Measurements from ENCODE around the gene FAM219A. TPM values are rescaled to one million over a fixed set of nuclear protein-coding genes. Genes with fewer than 3 reads are reported as not detected.

The FAM219A gene
- total RNA-seq, 3 donors from 2014 or later: 8.2 to 9.2 (median 9.0) TPM

- no peaks in the 10 kb centered on the region for H3K36me3 ChIP-seq
- H3K27me3 ChIP-seq: no peaks in the 10 kb centered on the region
- H3K9me3 ChIP-seq: no peaks in the 10 kb centered on the region
- TF ChIP-seq CTCF (IDR thresholded peaks at IDR 0.05) (no peak), POLR2AphosphoS5 (IDR thresholded peaks at IDR 0.05) (no peak), POLR2A (IDR thresholded peaks at IDR 0.05) (no peak)
- H3K4me3 ChIP-seq: peak overlapping the region; percentile 66 to 78 (median 76)
- peak in 1 of 2 donors; percentile 38 for DNase-seq (ENCODE audit: low spot score in 2 of 2)
- intact Hi-C loops (cut with DNase I; ENCODE audit: low total_unique reads): no loop called here
- H3K27ac ChIP-seq: peak overlapping the region; percentile 80
- peaks cover 5 to 6% of the 10 kb centered on the region in 2 donors for H3K4me1 ChIP-seq
Observed at GRCh38 chr9:34377404-34377746, 81.0 kb downstream of the FAM219A start.

- no peaks in the 10 kb centered on the region for H3K27me3 ChIP-seq
- H3K4me3 ChIP-seq: peak within 1 kb of the TSS; percentile 66 to 78 (median 76)
- intact Hi-C loops (cut with DNase I; ENCODE audit: low total_unique reads): no loop called here
- no peaks in the 10 kb centered on the region for H3K36me3 ChIP-seq
- no peaks in the 10 kb centered on the region for H3K9me3 ChIP-seq
- TF ChIP-seq CTCF (IDR thresholded peaks at IDR 0.05) (peak in 1 of 3 donors; percentile 7), POLR2AphosphoS5 (IDR thresholded peaks at IDR 0.05) (peak in 2 of 3 donors; percentile 29 to 44), POLR2A (IDR thresholded peaks at IDR 0.05) (no peak)
- H3K27ac ChIP-seq: peak within 1 kb of the TSS; percentile 80
- DNase-seq (ENCODE audit: low spot score in 2 of 2): peak; percentile 90 to 91
- H3K4me1 ChIP-seq: peaks cover 5 to 6% of the 10 kb centered on the region in 2 donors
Observed at GRCh38 chr9:34376596-34377403, 81.6 kb downstream of the FAM219A start, which contains the start of gene MYORG. Gene MYORG, minus strand, starts transcription at chr9:34376898. Its CDS starts 3,955 bp downstream, at chr9:34372943.

GRCh38 chr9:34375901-34376595 is 82.3 kb downstream of the FAM219A start:
- DNase-seq (ENCODE audit: low spot score in 2 of 2): peak in 1 of 2 donors; percentile 52
- H3K4me1 ChIP-seq: peaks cover 5 to 6% of the 10 kb centered on the region in 2 donors
- intact Hi-C loops (cut with DNase I; ENCODE audit: low total_unique reads): no loop called here

GRCh38 chr9:34374905-34375552 is 83.3 kb downstream of the FAM219A start:
- Histone ChIP-seq H3K36me3 (no peaks in the 10 kb centered on the region), H3K27me3 (no peaks in the 10 kb centered on the region), H3K4me3 (no peak overlapping the region), H3K4me1 (peaks cover under 1 to 5% of the 10 kb centered on the region in 2 donors), H3K27ac (peak overlapping the region; percentile 80), H3K9me3 (no peaks in the 10 kb centered on the region)
- DNase-seq (ENCODE audit: low spot score in 2 of 2): peak in 1 of 2 donors; percentile 32
- TF ChIP-seq POLR2A (IDR thresholded peaks at IDR 0.05) (no peak), POLR2AphosphoS5 (IDR thresholded peaks at IDR 0.05) (no peak), CTCF (IDR thresholded peaks at IDR 0.05) (no peak)
- intact Hi-C loops (cut with DNase I; ENCODE audit: low total_unique reads): no loop called here

More at GRCh38 chr9:34375901-34376595, 82.3 kb downstream of the FAM219A start:
- H3K27me3 ChIP-seq: no peaks in the 10 kb centered on the region
- peak overlapping the region; percentile 80 for H3K27ac ChIP-seq
- peak in 1 of 3 donors; percentile 17 for TF ChIP-seq CTCF (IDR thresholded peaks at IDR 0.05)
- no peak for TF ChIP-seq POLR2AphosphoS5 (IDR thresholded peaks at IDR 0.05)
- TF ChIP-seq POLR2A (IDR thresholded peaks at IDR 0.05): no peak
- H3K36me3 ChIP-seq: no peaks in the 10 kb centered on the region
- peak overlapping the region; percentile 66 to 78 (median 76) for H3K4me3 ChIP-seq
- H3K9me3 ChIP-seq: no peaks in the 10 kb centered on the region

Measured in breast epithelium (tissue), 4 donors.